IMR-90 (cell line): ENCODE data around the gene PCGF3. TPM values are rescaled to one million over a fixed set of nuclear protein-coding genes. Genes with fewer than 3 reads are reported as not detected.

Source experiments
- ATAC-seq: fragments of 200-7000 bp; cut with Tn5 transposase; 2 replicates; pipeline ENCODE4 v1.9.1; 2020; ENCODE audit warnings: low read depth, mild to moderate bottlenecking, moderate library complexity
- BruUV-seq: library from RNA; stranded (reverse); fragments of 400-500 nt; replicated peaks from 2 replicates; lab custom pipeline; 2021; lab: Mats Ljungman, UMichigan
- CTCF ChIA-PET: fragments of 300-600 bp; formaldehyde crosslinking; extraction: SDS; loops from one replicate; lab custom pipeline; 2021; ENCODE audit warnings: antibody characterized with exemption; lab: Yijun Ruan, JAX
- POLR2A ChIA-PET: fragments of 300-600 bp; sonication (Branson Sonifier 250); formaldehyde crosslinking; loops from one replicate; lab custom pipeline; 2022; ENCODE audit warnings: antibody characterized with exemption; ENCODE audit not compliant: unreplicated experiment; lab: Charles Lee
- DNase-seq: peaks from one replicate; pipeline ENCODE4 v3.0.0; 2013
- H2AFZ ChIP-seq: replicated peaks from 2 replicates; pipeline ENCODE3; 2013; ENCODE audit warnings: low read length, mild to moderate bottlenecking; ENCODE audit not compliant: poor library complexity
- H2AK5ac ChIP-seq: 2 replicates; pipeline ENCODE4 v1.6.1; 2013; ENCODE audit warnings: low read depth, low read length, inconsistent platforms
- H2AK9ac ChIP-seq: replicated peaks from 2 replicates; pipeline ENCODE3; 2013; ENCODE audit warnings: mild to moderate bottlenecking, low read depth, low read length, moderate library complexity; ENCODE audit not compliant: poor library complexity
- H2BK120ac ChIP-seq: 2 replicates; pipeline ENCODE4 v1.6.1; 2013; ENCODE audit warnings: low read depth, low read length, inconsistent platforms
- H2BK15ac ChIP-seq: 3 replicates; pipeline ENCODE4 v1.6.1; 2013; ENCODE audit warnings: low read depth, low read length, inconsistent platforms
- H2BK20ac ChIP-seq: 2 replicates; pipeline ENCODE4 v1.6.1; 2013; ENCODE audit warnings: low read depth, mild to moderate bottlenecking, inconsistent platforms, low read length, moderate library complexity
- H2BK5ac ChIP-seq: 2 replicates; pipeline ENCODE4 v1.6.1; 2013; ENCODE audit warnings: mild to moderate bottlenecking, low read depth, low read length, inconsistent platforms; ENCODE audit not compliant: poor library complexity, severe bottlenecking
- H3K14ac ChIP-seq: replicated peaks from 2 replicates; pipeline ENCODE4 v1.6.1; 2013; ENCODE audit warnings: low read depth, low read length, inconsistent platforms
- H3K18ac ChIP-seq: 2 replicates; pipeline ENCODE4 v1.6.1; 2013; ENCODE audit warnings: low read depth, low read length, control low read depth
- H3K23ac ChIP-seq: 2 replicates; pipeline ENCODE4 v1.6.1; 2013; ENCODE audit warnings: low read depth, low read length, inconsistent platforms
- H3K27ac ChIP-seq: 2 replicates; pipeline ENCODE4 v1.5.1; 2013; ENCODE audit warnings: mild to moderate bottlenecking, control low read depth, low read length; ENCODE audit not compliant: insufficient read depth
- H3K27me3 ChIP-seq: 2 replicates; pipeline ENCODE4 v1.6.1; 2013; ENCODE audit warnings: low read length; ENCODE audit not compliant: control insufficient read depth, insufficient read depth
- H3K36me3 ChIP-seq: 2 replicates; pipeline ENCODE4 v1.6.1; 2013; ENCODE audit warnings: low read length, mixed read lengths; ENCODE audit not compliant: control insufficient read depth, insufficient read depth
- H3K4ac ChIP-seq: 2 replicates; pipeline ENCODE4 v1.6.1; 2013; ENCODE audit warnings: low read depth, low read length, inconsistent platforms
- H3K4me1 ChIP-seq: 2 replicates; pipeline ENCODE4 v1.6.1; 2013; ENCODE audit warnings: low read length, mixed read lengths; ENCODE audit not compliant: control insufficient read depth, insufficient read depth
- H3K4me2 ChIP-seq: 2 replicates; pipeline ENCODE4 v1.6.1; 2013; ENCODE audit warnings: low read depth, mild to moderate bottlenecking, control low read depth, low read length, moderate library complexity
- H3K4me3 ChIP-seq: 2 replicates; pipeline ENCODE4 v1.5.1; 2013; ENCODE audit warnings: low read depth, mild to moderate bottlenecking, control low read depth, low read length, moderate library complexity; ENCODE audit not compliant: insufficient read depth
- H3K56ac ChIP-seq: 2 replicates; pipeline ENCODE4 v1.6.1; 2013; ENCODE audit warnings: low read length, inconsistent platforms; ENCODE audit not compliant: insufficient read depth; ENCODE audit errors: extremely low read depth
- H3K79me1 ChIP-seq, 2 experiments: 2 replicates each; pipeline ENCODE4 v1.6.1; 2013; ENCODE audit warnings: low read length in 2 of 2, inconsistent platforms in 1 of 2, low read depth in 1 of 2
- H3K9ac ChIP-seq: 2 replicates; pipeline ENCODE4 v1.6.1; 2013; ENCODE audit warnings: low read depth, low read length, control low read depth
- H3K9me1 ChIP-seq: 2 replicates; pipeline ENCODE4 v1.6.1; 2013; ENCODE audit warnings: low read length, inconsistent platforms; ENCODE audit not compliant: insufficient read depth
- H3K9me3 ChIP-seq: 2 replicates; pipeline ENCODE4 v1.6.1; 2013; ENCODE audit warnings: low read length; ENCODE audit not compliant: control insufficient read depth, insufficient read depth
- H4K20me1 ChIP-seq: 2 replicates; pipeline ENCODE4 v1.6.1; 2013; ENCODE audit warnings: low read length, inconsistent platforms; ENCODE audit not compliant: insufficient read depth
- H4K5ac ChIP-seq: 2 replicates; pipeline ENCODE4 v1.6.1; 2013; ENCODE audit warnings: mild to moderate bottlenecking, low read depth, low read length, control low read depth
- H4K8ac ChIP-seq, 2 experiments: 2 replicates each; pipeline ENCODE4 v1.6.1; 2013; ENCODE audit warnings: low read depth in 2 of 2, low read length in 2 of 2, control low read depth in 1 of 2, inconsistent platforms in 1 of 2
- H4K91ac ChIP-seq: 2 replicates; pipeline ENCODE4 v1.6.1; 2013; ENCODE audit warnings: low read depth, low read length, inconsistent platforms; ENCODE audit not compliant: insufficient read depth
- BHLHE40 ChIP-seq: fragments of 150-350 bp; IDR thresholded peaks from 2 replicates; pipeline ENCODE4 v1.6.1; 2016; ENCODE audit warnings: mild to moderate bottlenecking, low read depth, low read length
- CHD1 ChIP-seq: IDR thresholded peaks from 2 replicates; pipeline ENCODE4 v1.6.1; 2012; ENCODE audit warnings: low read depth, low read length, improper control_type of control experiment
- ELK1 ChIP-seq: fragments of 150-350 bp; IDR thresholded peaks from 2 replicates; pipeline ENCODE4 v1.6.1; 2016; ENCODE audit warnings: low read depth, mild to moderate bottlenecking, low read length, moderate library complexity, borderline replicate concordance
- FOS ChIP-seq: fragments of 150-350 bp; IDR thresholded peaks from 2 replicates; pipeline ENCODE4 v1.6.1; 2016; ENCODE audit warnings: low read depth, low read length
- MAFK ChIP-seq: IDR thresholded peaks from 2 replicates; pipeline ENCODE4 v1.6.1; 2012; ENCODE audit warnings: low read depth, low read length, improper control_type of control experiment
- MXI1 ChIP-seq: IDR thresholded peaks from 2 replicates; pipeline ENCODE4 v1.6.1; 2012; ENCODE audit warnings: low read depth, mild to moderate bottlenecking, low read length, moderate library complexity, borderline replicate concordance
- POLR2A ChIP-seq: IDR thresholded peaks from 2 replicates; pipeline ENCODE4 v1.6.1; 2012; ENCODE audit warnings: mild to moderate bottlenecking, low read depth, low read length
- RAD21 ChIP-seq: IDR thresholded peaks from 2 replicates; pipeline ENCODE4 v1.6.1; 2012; ENCODE audit warnings: low read length, improper control_type of control experiment
- RCOR1 ChIP-seq: IDR thresholded peaks from 2 replicates; pipeline ENCODE4 v1.6.1; 2012; ENCODE audit warnings: mild to moderate bottlenecking, low read length, improper control_type of control experiment; ENCODE audit not compliant: insufficient replicate concordance
- SMC3 ChIP-seq: fragments of 150-350 bp; IDR thresholded peaks from 2 replicates; pipeline ENCODE4 v1.6.1; 2016; ENCODE audit warnings: low read depth, mild to moderate bottlenecking, antibody characterized with exemption, low read length, moderate library complexity
- WGBS, 2 experiments: methylation state at CpG; one replicate each; pipeline versions ENCODE4 v1.1.5 to v1.1.7; 2013; ENCODE audit warnings: missing lambda C conversion rate in 2 of 2; ENCODE audit not compliant: insufficient read length in 1 of 2; ENCODE audit errors: extremely low coverage in 2 of 2; 5-methylcytosine and 5-hydroxymethylcytosine counted together
- dilution Hi-C: fragments of 300-500 bp; cut with HindIII; formaldehyde crosslinking; loops from one replicate; pipeline ENCODE4 v1.14.3; 2018; ENCODE audit warnings: low sequenced_read_pairs; ENCODE audit not compliant: unreplicated experiment
- in situ Hi-C: fragments of 300-500 bp; cut with MboI; formaldehyde crosslinking; loops from 3 replicates; pipeline ENCODE4 v1.14.3; 2019; ENCODE audit warnings: low sequenced_read_pairs, inconsistent platforms, mixed read lengths
- intact Hi-C: fragments of 100-400 bp; cut with micrococcal nuclease; formaldehyde crosslinking; loops from 2 replicates; pipeline ENCODE4 v1.10.0; 2022
- polyA plus RNA-seq, 3 experiments: library from polyadenylated mRNA; depleted of rRNA; stranded (reverse); fragments of >200 nt; gene quantifications; 2 replicates each; pipeline ENCODE4 v1.2.3, GENCODE V29; 2012; ENCODE audit warnings: low replicate concordance in 1 of 3
- total RNA-seq: library from RNA; depleted of rRNA; stranded (reverse); fragments of >200 nt; gene quantifications from 2 replicates; pipeline ENCODE4 v1.2.3, GENCODE V29; 2012
- TF ChIP-seq, protein P1 (sequence below): fragments of 150-350 bp; IDR thresholded peaks from 2 replicates; pipeline ENCODE4 v1.6.1; 2017; ENCODE audit warnings: mild to moderate bottlenecking, antibody characterized with exemption, low read length, low read depth
- TF ChIP-seq, protein P2 (sequence below): conservative IDR thresholded peaks from 2 replicates; pipeline ENCODE4 v1.5.1; 2012; ENCODE audit warnings: mild to moderate bottlenecking, low read depth, low read length, improper control_type of control experiment

The PCGF3 gene
- total and polyA plus RNA-seq, 2 of the 4 experiments (the other 2 are of a cell fraction): 40.0 to 55.3 TPM

- no TSS peak for BruUV-seq
- CTCF ChIA-PET: no interaction called here
These were observed 71.3 kb downstream of the PCGF3 start for GRCh38 chr4:776743-777441.

More at GRCh38 chr4:776743-777441, 71.3 kb downstream of the PCGF3 start:
- Histone ChIP-seq H3K4ac (no peak overlapping the region), H4K20me1 (peaks cover 84% of the 10 kb centered on the region), H2AK9ac (no peak overlapping the region), H3K36me3 (peaks cover 47% of the 10 kb centered on the region), H4K91ac (no peak overlapping the region), H2BK20ac (no peak overlapping the region), H3K14ac (no peak overlapping the region), H3K9me3 (no peaks in the 10 kb centered on the region), H2BK5ac (no peak overlapping the region), H3K23ac (no peak overlapping the region), H4K8ac (no peak overlapping the region), H2AK5ac (no peak overlapping the region), H3K9me1 (peaks cover 14% of the 10 kb centered on the region), H3K4me2 (no peak overlapping the region), H3K4me3 (no peak overlapping the region), H3K4me1 (peaks cover 2% of the 10 kb centered on the region), H3K9ac (no peak overlapping the region), H3K18ac (no peak overlapping the region), H2BK120ac (no peak overlapping the region), H3K27me3 (no peaks in the 10 kb centered on the region), H3K56ac (no peak overlapping the region), H2BK15ac (no peak overlapping the region), H3K79me1 (peaks cover 26 to 73% of the 10 kb centered on the region in 2 experiments), H2AFZ (no peak overlapping the region), H3K27ac (no peak overlapping the region), H4K5ac (no peak overlapping the region)
- ATAC-seq: no peak
- in situ Hi-C loops (no loop called here), intact Hi-C loops (no loop called here), dilution Hi-C loops (no loop called here)
- POLR2A ChIA-PET: no interaction called here
- 80% methylated on average over 3 of the region's 9 CpGs; no CpG with 5 or more reads in 1 of the 2 experiments for whole genome bisulfite sequencing, 2 experiments
- TF ChIP-seq CHD1 (no peak), POLR2A (no peak), MAFK (no peak), RAD21 (no peak), SMC3 (no peak), RCOR1 (no peak), ELK1 (no peak), FOS (no peak), BHLHE40 (no peak), MXI1 (no peak)
- TF ChIP-seq, protein P1, sequence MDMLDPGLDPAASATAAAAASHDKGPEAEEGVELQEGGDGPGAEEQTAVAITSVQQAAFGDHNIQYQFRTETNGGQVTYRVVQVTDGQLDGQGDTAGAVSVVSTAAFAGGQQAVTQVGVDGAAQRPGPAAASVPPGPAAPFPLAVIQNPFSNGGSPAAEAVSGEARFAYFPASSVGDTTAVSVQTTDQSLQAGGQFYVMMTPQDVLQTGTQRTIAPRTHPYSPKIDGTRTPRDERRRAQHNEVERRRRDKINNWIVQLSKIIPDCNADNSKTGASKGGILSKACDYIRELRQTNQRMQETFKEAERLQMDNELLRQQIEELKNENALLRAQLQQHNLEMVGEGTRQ: no peak
- TF ChIP-seq, protein P2, sequence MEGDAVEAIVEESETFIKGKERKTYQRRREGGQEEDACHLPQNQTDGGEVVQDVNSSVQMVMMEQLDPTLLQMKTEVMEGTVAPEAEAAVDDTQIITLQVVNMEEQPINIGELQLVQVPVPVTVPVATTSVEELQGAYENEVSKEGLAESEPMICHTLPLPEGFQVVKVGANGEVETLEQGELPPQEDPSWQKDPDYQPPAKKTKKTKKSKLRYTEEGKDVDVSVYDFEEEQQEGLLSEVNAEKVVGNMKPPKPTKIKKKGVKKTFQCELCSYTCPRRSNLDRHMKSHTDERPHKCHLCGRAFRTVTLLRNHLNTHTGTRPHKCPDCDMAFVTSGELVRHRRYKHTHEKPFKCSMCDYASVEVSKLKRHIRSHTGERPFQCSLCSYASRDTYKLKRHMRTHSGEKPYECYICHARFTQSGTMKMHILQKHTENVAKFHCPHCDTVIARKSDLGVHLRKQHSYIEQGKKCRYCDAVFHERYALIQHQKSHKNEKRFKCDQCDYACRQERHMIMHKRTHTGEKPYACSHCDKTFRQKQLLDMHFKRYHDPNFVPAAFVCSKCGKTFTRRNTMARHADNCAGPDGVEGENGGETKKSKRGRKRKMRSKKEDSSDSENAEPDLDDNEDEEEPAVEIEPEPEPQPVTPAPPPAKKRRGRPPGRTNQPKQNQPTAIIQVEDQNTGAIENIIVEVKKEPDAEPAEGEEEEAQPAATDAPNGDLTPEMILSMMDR: no peak
- no peak for DNase-seq
